ENCODE results near the gene BCL2L12.
"Not testable (repeated sequence)": the region's sequence is repeated elsewhere in the genome, so short reads cannot be mapped to it uniquely, and the experiment has no call there.

The BCL2L12 gene

GRCh38 chr19:49713236-49713845, 47.6 kb downstream of the BCL2L12 start:
- DNase-seq (ENCODE audit: low read depth) = no peak

GRCh38 chr19:49716154-49716553, 50.4 kb downstream of the BCL2L12 start:
- DNase-seq (ENCODE audit: low read depth) = no peak

GRCh38 chr19:49718511-49718910, 52.8 kb downstream of the BCL2L12 start:
- no peak for DNase-seq (ENCODE audit: low read depth)

- no peak for DNase-seq (ENCODE audit: low read depth)
These were observed 53.3 kb downstream of the BCL2L12 start for GRCh38 chr19:49718991-49719390.

GRCh38 chr19:49719420-49719819, 53.7 kb downstream of the BCL2L12 start:
- not testable (repeated sequence) for DNase-seq (ENCODE audit: low read depth)
